ENCODE measurements around the gene NRCAM.

- TF ChIP-seq RAD21 (IDR thresholded peaks at IDR 0.05; ENCODE audit: insufficient read depth, low read depth, low read length) = no peak
- TF ChIP-seq NFYB (IDR thresholded peaks at IDR 0.05; ENCODE audit: insufficient read depth, low read depth, low read length) = no peak
- no peak for TF ChIP-seq ZNF384 (IDR thresholded peaks at IDR 0.05; ENCODE audit: borderline replicate concordance, low read depth, low read length)
- no peak for TF ChIP-seq POLR2A (IDR thresholded peaks at IDR 0.05; ENCODE audit: low read depth, low read length)
- no peak for TF ChIP-seq ATF2 (IDR thresholded peaks at IDR 0.05; ENCODE audit: low read length)
- no peak for TF ChIP-seq ETV6 (conservative IDR thresholded peaks at IDR 0.05 in 1 of 2, IDR thresholded peaks at IDR 0.05 in 1 of 2; ENCODE audit: borderline replicate concordance in 1 of 2, low read depth in 1 of 2)
- TF ChIP-seq SP1 (IDR thresholded peaks at IDR 0.05; ENCODE audit: low read depth, low read length) = no peak
These were observed 318.2 kb downstream of the NRCAM start for GRCh38 chr7:108137993-108138392.
